Stomach (tissue), 4 donors: ENCODE data around the gene TRHDE.

Experiments
- CTCF ChIP-seq, 7 experiments: fragments of 450-650 bp in 4 of 7; fragments of 200-600 bp in 3 of 7; sonication (generic) in 3 of 7; IDR thresholded peaks; one replicate each; pipeline ENCODE4 v1.5.1; 2016 to 2019; ENCODE audit warnings: antibody characterized with exemption in 7 of 7, control low read depth in 2 of 7, mild to moderate bottlenecking in 1 of 7
- POLR2A ChIP-seq, 4 donors: fragments of 450-650 bp; IDR thresholded peaks; one replicate each; pipeline ENCODE4 v1.6.1; 2016; ENCODE audit warnings: antibody characterized with exemption in 4 of 4, control low read depth in 2 of 4, mild to moderate bottlenecking in 1 of 4, moderate library complexity in 1 of 4

GRCh38 chr12:72304751-72305150 lies 32.6 kb downstream of the TRHDE start:
- TF ChIP-seq CTCF (IDR thresholded peaks at IDR 0.05): no peak
- no peak for TF ChIP-seq POLR2A (IDR thresholded peaks at IDR 0.05)
